ENCODE measurements around the gene LUZP4. TPM values are rescaled to one million over a fixed set of nuclear protein-coding genes. Genes with fewer than 3 reads are reported as not detected.

Gene LUZP4, protein sequence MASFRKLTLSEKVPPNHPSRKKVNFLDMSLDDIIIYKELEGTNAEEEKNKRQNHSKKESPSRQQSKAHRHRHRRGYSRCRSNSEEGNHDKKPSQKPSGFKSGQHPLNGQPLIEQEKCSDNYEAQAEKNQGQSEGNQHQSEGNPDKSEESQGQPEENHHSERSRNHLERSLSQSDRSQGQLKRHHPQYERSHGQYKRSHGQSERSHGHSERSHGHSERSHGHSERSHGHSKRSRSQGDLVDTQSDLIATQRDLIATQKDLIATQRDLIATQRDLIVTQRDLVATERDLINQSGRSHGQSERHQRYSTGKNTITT
- total RNA-seq (2013; cell fraction: nucleolus; rRNA removed), result not detected in 2 replicates
- total RNA-seq (2014; rRNA removed) (not detected in 2 replicates), total RNA-seq (2014; rRNA removed; fragmentation: Illumina TruSeq; extraction: Trizol) (not detected in 2 replicates), total RNA-seq (2021) (not detected in 2 replicates), polyA plus RNA-seq (2011; rRNA removed) (not detected in 2 replicates), polyA plus RNA-seq (2014; fragmentation: Illumina TruSeq; extraction: Trizol) (not detected in 2 replicates), polyA plus RNA-seq (2014; fragmentation: Nextera tagmentation; extraction: Ambion mirVana) (not detected), polyA plus RNA-seq (2014; rRNA removed) (not detected in 2 replicates), polyA plus RNA-seq (2016; fragmentation: Nextera tagmentation; extraction: Ambion mirVana) (not detected), polyA minus RNA-seq (2011; rRNA and poly(A)+ RNA removed) (not detected in 2 replicates), Bru-seq, nascent RNA (not detected), BruChase-seq, experiment 1, labeled RNA remaining after a 6-hour chase (percentile 9 among the genes with signal in this experiment), BruChase-seq, experiment 2, labeled RNA remaining after a 2-hour chase (percentile 8 among the genes with signal in this experiment)
- polyA plus RNA-seq (2011; ENCODE audit: low read depth), result not detected
- polyA plus RNA-seq (2011; cell fraction: cytosol; rRNA removed), result not detected in 2 replicates
- polyA plus RNA-seq (2011; cell fraction: nucleus; rRNA removed), result not detected in 2 replicates
- polyA plus RNA-seq (2012), result not detected in 2 replicates
- polyA minus RNA-seq (2011; cell fraction: cytosol; rRNA and poly(A)+ RNA removed), result not detected in 2 replicates
- polyA minus RNA-seq (2011; cell fraction: nucleus; rRNA and poly(A)+ RNA removed), result not detected in 2 replicates
- long read RNA-seq, experiment 1, result 0 reads
- long read RNA-seq, experiment 2, result 0 reads

DNA sequence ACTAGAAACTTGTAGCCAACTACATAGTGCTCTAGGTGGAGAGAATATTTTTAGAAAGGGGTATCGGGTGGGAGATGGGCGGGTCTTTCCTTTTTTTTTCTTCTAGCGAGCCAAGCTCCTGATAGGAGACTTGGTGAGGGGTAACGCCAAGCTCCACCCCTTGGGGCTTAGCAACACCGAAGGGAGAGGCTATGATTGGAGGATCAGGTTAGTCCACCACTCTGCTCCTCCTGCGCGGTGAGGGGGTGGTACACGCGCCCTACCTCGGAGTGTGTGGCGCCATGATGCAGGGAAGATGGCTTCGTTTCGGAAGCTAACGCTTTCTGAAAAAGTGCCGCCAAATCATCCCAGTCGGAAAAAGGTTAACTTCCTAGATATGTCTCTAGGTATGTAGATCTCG, at the start of gene LUZP4:
TSS of gene LUZP4 (plus strand) at position 251 of the 400 bp plus-strand sequence. CDS start at position 296, 45 bp downstream.
- WGBS (ENCODE audit: insufficient coverage, insufficient replicate concordance, low lambda C conversion rate, missing lambda C conversion rate), result 78% methylated on average over 16 of the region's 17 CpGs
- POLR2A ChIA-PET, result no interaction called here
- in situ Hi-C loops (cut with MboI) (no loop called here), intact Hi-C loops (cut with micrococcal nuclease; ENCODE audit: unreplicated experiment) (no loop called here)
- H3K9me3 ChIP-seq (replicated peaks; ENCODE audit: control insufficient read depth, insufficient read depth, low read length), result no peaks in the 10 kb centered on the region; the same call in 2 of the 3 replicates
- no peak within 1 kb of the TSS for H3K27ac ChIP-seq (ENCODE audit: control insufficient read depth, insufficient read depth)
- SMC1A ChIA-PET (ENCODE audit: uncharacterized antibody, unreplicated experiment), result no interaction called here
- no peaks in the 10 kb centered on the region for H3K27me3 ChIP-seq (replicated peaks in 1 of 2; ENCODE audit: control insufficient read depth in 2 of 2, insufficient read depth in 2 of 2, low read length in 1 of 2)
- ATAC-seq (no peak), DNase-seq (ENCODE audit: low read depth, low spot score) (no peak), FAIRE-seq (no peak)
- no peak within 1 kb of the TSS for H2AFZ ChIP-seq (ENCODE audit: control insufficient read depth, low read depth, low read length)
- H3K36me3 ChIP-seq (ENCODE audit: control insufficient read depth in 2 of 2, insufficient read depth in 2 of 2, low read length in 1 of 2), result no peaks in the 10 kb centered on the region
- BruUV-seq (replicated peaks), result no TSS peak
- CTCF ChIA-PET, result no interaction called here
- H3K4me2 ChIP-seq (ENCODE audit: control insufficient read depth, insufficient read depth), result no peak within 1 kb of the TSS
- no peak within 1 kb of the TSS for H3K9ac ChIP-seq (ENCODE audit: control insufficient read depth, insufficient read depth, low read length)
- no peaks in the 10 kb centered on the region for H4K20me1 ChIP-seq (ENCODE audit: control insufficient read depth, insufficient read depth)
- no peaks in the 10 kb centered on the region for H3K79me2 ChIP-seq (ENCODE audit: control insufficient read depth, insufficient read depth, low read length)
- H3K4me1 ChIP-seq (ENCODE audit: control insufficient read depth, insufficient read depth, low read length), result no peaks in the 10 kb centered on the region
- H3K4me3 ChIP-seq, result no peak within 1 kb of the TSS
- RAD21 ChIA-PET (ENCODE audit: unreplicated experiment), result no interaction called here
- no peak for TF ChIP-seq RUNX3 (IDR thresholded peaks at IDR 0.05; ENCODE audit: low read length)
- no peak for TF ChIP-seq CREM (IDR thresholded peaks at IDR 0.05; ENCODE audit: low read depth)
- no peak for TF ChIP-seq STAT3 (IDR thresholded peaks at IDR 0.05; ENCODE audit: low read depth, low read length)
- TF ChIP-seq, protein P1, sequence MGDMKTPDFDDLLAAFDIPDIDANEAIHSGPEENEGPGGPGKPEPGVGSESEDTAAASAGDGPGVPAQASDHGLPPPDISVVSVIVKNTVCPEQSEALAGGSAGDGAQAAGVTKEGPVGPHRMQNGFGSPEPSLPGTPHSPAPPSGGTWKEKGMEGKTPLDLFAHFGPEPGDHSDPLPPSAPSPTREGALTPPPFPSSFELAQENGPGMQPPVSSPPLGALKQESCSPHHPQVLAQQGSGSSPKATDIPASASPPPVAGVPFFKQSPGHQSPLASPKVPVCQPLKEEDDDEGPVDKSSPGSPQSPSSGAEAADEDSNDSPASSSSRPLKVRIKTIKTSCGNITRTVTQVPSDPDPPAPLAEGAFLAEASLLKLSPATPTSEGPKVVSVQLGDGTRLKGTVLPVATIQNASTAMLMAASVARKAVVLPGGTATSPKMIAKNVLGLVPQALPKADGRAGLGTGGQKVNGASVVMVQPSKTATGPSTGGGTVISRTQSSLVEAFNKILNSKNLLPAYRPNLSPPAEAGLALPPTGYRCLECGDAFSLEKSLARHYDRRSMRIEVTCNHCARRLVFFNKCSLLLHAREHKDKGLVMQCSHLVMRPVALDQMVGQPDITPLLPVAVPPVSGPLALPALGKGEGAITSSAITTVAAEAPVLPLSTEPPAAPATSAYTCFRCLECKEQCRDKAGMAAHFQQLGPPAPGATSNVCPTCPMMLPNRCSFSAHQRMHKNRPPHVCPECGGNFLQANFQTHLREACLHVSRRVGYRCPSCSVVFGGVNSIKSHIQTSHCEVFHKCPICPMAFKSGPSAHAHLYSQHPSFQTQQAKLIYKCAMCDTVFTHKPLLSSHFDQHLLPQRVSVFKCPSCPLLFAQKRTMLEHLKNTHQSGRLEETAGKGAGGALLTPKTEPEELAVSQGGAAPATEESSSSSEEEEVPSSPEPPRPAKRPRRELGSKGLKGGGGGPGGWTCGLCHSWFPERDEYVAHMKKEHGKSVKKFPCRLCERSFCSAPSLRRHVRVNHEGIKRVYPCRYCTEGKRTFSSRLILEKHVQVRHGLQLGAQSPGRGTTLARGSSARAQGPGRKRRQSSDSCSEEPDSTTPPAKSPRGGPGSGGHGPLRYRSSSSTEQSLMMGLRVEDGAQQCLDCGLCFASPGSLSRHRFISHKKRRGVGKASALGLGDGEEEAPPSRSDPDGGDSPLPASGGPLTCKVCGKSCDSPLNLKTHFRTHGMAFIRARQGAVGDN (IDR thresholded peaks at IDR 0.05), result no peak
- TF ChIP-seq POU2F2 (IDR thresholded peaks at IDR 0.05; ENCODE audit: borderline replicate concordance, low read depth, low read length), result no peak
- TF ChIP-seq, protein P2, sequence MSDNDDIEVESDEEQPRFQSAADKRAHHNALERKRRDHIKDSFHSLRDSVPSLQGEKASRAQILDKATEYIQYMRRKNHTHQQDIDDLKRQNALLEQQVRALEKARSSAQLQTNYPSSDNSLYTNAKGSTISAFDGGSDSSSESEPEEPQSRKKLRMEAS (IDR thresholded peaks at IDR 0.05; ENCODE audit: low read depth, low read length), result no peak
- TF ChIP-seq, protein P3, sequence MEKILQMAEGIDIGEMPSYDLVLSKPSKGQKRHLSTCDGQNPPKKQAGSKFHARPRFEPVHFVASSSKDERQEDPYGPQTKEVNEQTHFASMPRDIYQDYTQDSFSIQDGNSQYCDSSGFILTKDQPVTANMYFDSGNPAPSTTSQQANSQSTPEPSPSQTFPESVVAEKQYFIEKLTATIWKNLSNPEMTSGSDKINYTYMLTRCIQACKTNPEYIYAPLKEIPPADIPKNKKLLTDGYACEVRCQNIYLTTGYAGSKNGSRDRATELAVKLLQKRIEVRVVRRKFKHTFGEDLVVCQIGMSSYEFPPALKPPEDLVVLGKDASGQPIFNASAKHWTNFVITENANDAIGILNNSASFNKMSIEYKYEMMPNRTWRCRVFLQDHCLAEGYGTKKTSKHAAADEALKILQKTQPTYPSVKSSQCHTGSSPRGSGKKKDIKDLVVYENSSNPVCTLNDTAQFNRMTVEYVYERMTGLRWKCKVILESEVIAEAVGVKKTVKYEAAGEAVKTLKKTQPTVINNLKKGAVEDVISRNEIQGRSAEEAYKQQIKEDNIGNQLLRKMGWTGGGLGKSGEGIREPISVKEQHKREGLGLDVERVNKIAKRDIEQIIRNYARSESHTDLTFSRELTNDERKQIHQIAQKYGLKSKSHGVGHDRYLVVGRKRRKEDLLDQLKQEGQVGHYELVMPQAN (conservative IDR thresholded peaks at IDR 0.05), result no peak
- TF ChIP-seq RAD51 (IDR thresholded peaks at IDR 0.05), result no peak
- TF ChIP-seq, protein P4, sequence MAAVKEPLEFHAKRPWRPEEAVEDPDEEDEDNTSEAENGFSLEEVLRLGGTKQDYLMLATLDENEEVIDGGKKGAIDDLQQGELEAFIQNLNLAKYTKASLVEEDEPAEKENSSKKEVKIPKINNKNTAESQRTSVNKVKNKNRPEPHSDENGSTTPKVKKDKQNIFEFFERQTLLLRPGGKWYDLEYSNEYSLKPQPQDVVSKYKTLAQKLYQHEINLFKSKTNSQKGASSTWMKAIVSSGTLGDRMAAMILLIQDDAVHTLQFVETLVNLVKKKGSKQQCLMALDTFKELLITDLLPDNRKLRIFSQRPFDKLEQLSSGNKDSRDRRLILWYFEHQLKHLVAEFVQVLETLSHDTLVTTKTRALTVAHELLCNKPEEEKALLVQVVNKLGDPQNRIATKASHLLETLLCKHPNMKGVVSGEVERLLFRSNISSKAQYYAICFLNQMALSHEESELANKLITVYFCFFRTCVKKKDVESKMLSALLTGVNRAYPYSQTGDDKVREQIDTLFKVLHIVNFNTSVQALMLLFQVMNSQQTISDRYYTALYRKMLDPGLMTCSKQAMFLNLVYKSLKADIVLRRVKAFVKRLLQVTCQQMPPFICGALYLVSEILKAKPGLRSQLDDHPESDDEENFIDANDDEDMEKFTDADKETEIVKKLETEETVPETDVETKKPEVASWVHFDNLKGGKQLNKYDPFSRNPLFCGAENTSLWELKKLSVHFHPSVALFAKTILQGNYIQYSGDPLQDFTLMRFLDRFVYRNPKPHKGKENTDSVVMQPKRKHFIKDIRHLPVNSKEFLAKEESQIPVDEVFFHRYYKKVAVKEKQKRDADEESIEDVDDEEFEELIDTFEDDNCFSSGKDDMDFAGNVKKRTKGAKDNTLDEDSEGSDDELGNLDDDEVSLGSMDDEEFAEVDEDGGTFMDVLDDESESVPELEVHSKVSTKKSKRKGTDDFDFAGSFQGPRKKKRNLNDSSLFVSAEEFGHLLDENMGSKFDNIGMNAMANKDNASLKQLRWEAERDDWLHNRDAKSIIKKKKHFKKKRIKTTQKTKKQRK (IDR thresholded peaks at IDR 0.05; ENCODE audit: low read depth, low read length), result no peak
- TF ChIP-seq NRF1 (conservative IDR thresholded peaks at IDR 0.05; ENCODE audit: low read depth, low read length), result no peak
